Fibroblast of the aortic adventitia (primary cell): Measurements from ENCODE around the gene CLEC4F. TPM values are rescaled to one million over a fixed set of nuclear protein-coding genes. Genes with fewer than 3 reads are reported as not detected.

Source experiments
- DNase-seq: peaks from one replicate; pipeline ENCODE4 v3.0.0-alpha.2; 2010; ENCODE audit warnings: low read depth
- H3K4me3 ChIP-seq: 2 replicates; pipeline ENCODE4 v1.5.1; 2011; ENCODE audit warnings: low read depth, mild to moderate bottlenecking, control low read depth, low read length, moderate library complexity
- small RNA-seq: library from RNA; depleted of rRNA; stranded (forward); fragments of <200 nt; gene quantifications from one replicate; pipeline ENCODE3, GENCODE V24; 2012
- total RNA-seq: library from RNA; depleted of rRNA; stranded (reverse); fragments of >200 nt; gene quantifications from 2 replicates; pipeline ENCODE4 v1.2.3, GENCODE V29; 2012; ENCODE audit warnings: low replicate concordance
- TF ChIP-seq, protein P1 (sequence below): IDR thresholded peaks from 2 replicates; pipeline ENCODE4 v1.5.1; 2011; ENCODE audit warnings: mild to moderate bottlenecking, low read length, control low read depth, inconsistent platforms; ENCODE audit not compliant: insufficient read depth

The CLEC4F gene
- total RNA-seq, 1 donor, result not detected

- no peak for DNase-seq
- TF ChIP-seq, protein P1, sequence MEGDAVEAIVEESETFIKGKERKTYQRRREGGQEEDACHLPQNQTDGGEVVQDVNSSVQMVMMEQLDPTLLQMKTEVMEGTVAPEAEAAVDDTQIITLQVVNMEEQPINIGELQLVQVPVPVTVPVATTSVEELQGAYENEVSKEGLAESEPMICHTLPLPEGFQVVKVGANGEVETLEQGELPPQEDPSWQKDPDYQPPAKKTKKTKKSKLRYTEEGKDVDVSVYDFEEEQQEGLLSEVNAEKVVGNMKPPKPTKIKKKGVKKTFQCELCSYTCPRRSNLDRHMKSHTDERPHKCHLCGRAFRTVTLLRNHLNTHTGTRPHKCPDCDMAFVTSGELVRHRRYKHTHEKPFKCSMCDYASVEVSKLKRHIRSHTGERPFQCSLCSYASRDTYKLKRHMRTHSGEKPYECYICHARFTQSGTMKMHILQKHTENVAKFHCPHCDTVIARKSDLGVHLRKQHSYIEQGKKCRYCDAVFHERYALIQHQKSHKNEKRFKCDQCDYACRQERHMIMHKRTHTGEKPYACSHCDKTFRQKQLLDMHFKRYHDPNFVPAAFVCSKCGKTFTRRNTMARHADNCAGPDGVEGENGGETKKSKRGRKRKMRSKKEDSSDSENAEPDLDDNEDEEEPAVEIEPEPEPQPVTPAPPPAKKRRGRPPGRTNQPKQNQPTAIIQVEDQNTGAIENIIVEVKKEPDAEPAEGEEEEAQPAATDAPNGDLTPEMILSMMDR, result no peak
- no peak overlapping the region for H3K4me3 ChIP-seq
Measured at GRCh38 chr2:70759446-70759845, 61.0 kb downstream of the CLEC4F start.

Small RNAs within 50 kb of the gene (small RNA-seq; reads per million reads assigned to genes)
- gene HMGN2P21, result not detected

Other genes with a start within 250 kb of the CLEC4F start
- 0.36 and 17.3 TPM in 2 replicates for gene ADD2, start 52.4 kb downstream of the CLEC4F start, total RNA-seq
- not detected in 2 replicates for gene FIGLA, start 30.0 kb downstream of the CLEC4F start, total RNA-seq
- not detected in 2 replicates for gene CD207, start 15.2 kb upstream of the CLEC4F start, total RNA-seq
- 0.82 and 1.4 TPM in 2 replicates for gene VAX2, start 80.0 kb upstream of the CLEC4F start, total RNA-seq
- gene ATP6V1B1, start 115.3 kb upstream of the CLEC4F start, total RNA-seq, result 0.09 and 0.57 TPM in 2 replicates
- gene ANKRD53, start 158.0 kb upstream of the CLEC4F start, total RNA-seq, result 1.1 and 6.5 TPM in 2 replicates
- gene TEX261, start 174.3 kb upstream of the CLEC4F start, total RNA-seq, result 11.8 and 44.2 TPM in 2 replicates
- gene NAGK, start 248.0 kb upstream of the CLEC4F start, total RNA-seq, result 58.1 and 63.0 TPM in 2 replicates